Tibial nerve (tissue), 4 donors: ENCODE measurements around the gene BFSP1.

Experiments
- EP300 ChIP-seq, 2 donors: sonication (generic); formaldehyde crosslinking; IDR thresholded peaks; one replicate each; pipeline ENCODE4 v1.6.1; 2017; ENCODE audit warnings: antibody characterized with exemption in 2 of 2, mild to moderate bottlenecking in 1 of 2
- POLR2A ChIP-seq, 2 donors: fragments of 450-650 bp; IDR thresholded peaks; one replicate each; pipeline ENCODE4 v1.6.1; 2017; ENCODE audit warnings: antibody characterized with exemption in 2 of 2, mild to moderate bottlenecking in 2 of 2, moderate library complexity in 2 of 2
- TF ChIP-seq, protein P1 (sequence below), 5 experiments: fragments of 200-600 bp in 3 of 5; fragments of 450-650 bp in 2 of 5; sonication (generic) in 3 of 5; IDR thresholded peaks; one replicate each; pipeline ENCODE4 v1.5.1; 2016 to 2019; ENCODE audit warnings: antibody characterized with exemption in 5 of 5, mild to moderate bottlenecking in 3 of 5, moderate library complexity in 2 of 5

DNA sequence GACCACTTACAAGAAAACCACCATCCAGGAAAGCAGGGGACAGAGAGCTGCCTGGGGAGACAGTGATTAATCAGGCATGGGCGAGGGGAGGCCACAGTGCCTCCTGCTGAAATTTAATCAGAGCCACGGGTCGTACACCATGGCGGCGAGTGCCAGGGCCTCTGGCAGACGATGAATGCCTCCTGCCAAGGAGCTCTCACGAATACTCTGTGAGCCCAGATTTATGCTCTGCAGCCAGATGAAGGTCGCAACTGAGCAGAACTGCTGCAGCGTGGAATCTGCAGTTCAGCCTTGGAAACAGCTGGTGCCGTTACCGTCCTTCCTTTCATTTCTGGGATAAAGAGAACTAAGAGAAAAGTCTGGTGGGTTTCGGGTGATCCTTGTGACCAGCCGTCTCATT is 85.6 kb downstream of the BFSP1 start:
- no peak for TF ChIP-seq POLR2A (IDR thresholded peaks at IDR 0.05)
- TF ChIP-seq, protein P1, sequence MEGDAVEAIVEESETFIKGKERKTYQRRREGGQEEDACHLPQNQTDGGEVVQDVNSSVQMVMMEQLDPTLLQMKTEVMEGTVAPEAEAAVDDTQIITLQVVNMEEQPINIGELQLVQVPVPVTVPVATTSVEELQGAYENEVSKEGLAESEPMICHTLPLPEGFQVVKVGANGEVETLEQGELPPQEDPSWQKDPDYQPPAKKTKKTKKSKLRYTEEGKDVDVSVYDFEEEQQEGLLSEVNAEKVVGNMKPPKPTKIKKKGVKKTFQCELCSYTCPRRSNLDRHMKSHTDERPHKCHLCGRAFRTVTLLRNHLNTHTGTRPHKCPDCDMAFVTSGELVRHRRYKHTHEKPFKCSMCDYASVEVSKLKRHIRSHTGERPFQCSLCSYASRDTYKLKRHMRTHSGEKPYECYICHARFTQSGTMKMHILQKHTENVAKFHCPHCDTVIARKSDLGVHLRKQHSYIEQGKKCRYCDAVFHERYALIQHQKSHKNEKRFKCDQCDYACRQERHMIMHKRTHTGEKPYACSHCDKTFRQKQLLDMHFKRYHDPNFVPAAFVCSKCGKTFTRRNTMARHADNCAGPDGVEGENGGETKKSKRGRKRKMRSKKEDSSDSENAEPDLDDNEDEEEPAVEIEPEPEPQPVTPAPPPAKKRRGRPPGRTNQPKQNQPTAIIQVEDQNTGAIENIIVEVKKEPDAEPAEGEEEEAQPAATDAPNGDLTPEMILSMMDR (IDR thresholded peaks at IDR 0.05) = no peak
- no peak for TF ChIP-seq EP300 (IDR thresholded peaks at IDR 0.05)
